Fibroblast of lung (primary cell): Measurements from ENCODE around the gene SPTA1. TPM values are rescaled to one million over a fixed set of nuclear protein-coding genes. Genes with fewer than 3 reads are reported as not detected.

Experiments
- DNase-seq, 2 donors: peaks; one replicate each; pipeline versions ENCODE4 v3.0.0 to v3.0.0-alpha.2; 2010; ENCODE audit warnings: low read depth in 2 of 2
- H2AFZ ChIP-seq: 2 replicates; pipeline ENCODE4 v1.5.1; 2012; ENCODE audit warnings: low read length, control low read depth, inconsistent platforms
- H3K27ac ChIP-seq: 2 replicates; pipeline ENCODE4 v1.5.1; 2011; ENCODE audit warnings: low read length, control low read depth; ENCODE audit not compliant: insufficient read depth
- H3K27me3 ChIP-seq: 2 replicates; pipeline ENCODE4 v1.5.1; 2011; ENCODE audit warnings: mild to moderate bottlenecking, low read length; ENCODE audit not compliant: control insufficient read depth, insufficient read depth
- H3K36me3 ChIP-seq: 2 replicates; pipeline ENCODE4 v1.5.1; 2011; ENCODE audit warnings: low read length; ENCODE audit not compliant: control insufficient read depth, insufficient read depth
- H3K4me1 ChIP-seq: 2 replicates; pipeline ENCODE4 v1.5.1; 2011; ENCODE audit warnings: low read length; ENCODE audit not compliant: control insufficient read depth, insufficient read depth; ENCODE audit errors: extremely low read depth
- H3K4me2 ChIP-seq: 2 replicates; pipeline ENCODE4 v1.5.1; 2011; ENCODE audit warnings: low read length, control low read depth; ENCODE audit not compliant: insufficient read depth; ENCODE audit errors: extremely low read depth
- H3K4me3 ChIP-seq, 4 experiments: fragments of 200-600 bp in 1 of 4; sonication (generic) in 1 of 4; replicated peaks in 1 of 4; 2 replicates each; pipeline ENCODE4 v1.5.1; 2011 to 2016; ENCODE audit warnings: low read length in 4 of 4, low read depth in 3 of 4, mild to moderate bottlenecking in 3 of 4, control low read depth in 2 of 4, inconsistent platforms in 1 of 4, mixed read lengths in 1 of 4; ENCODE audit not compliant: insufficient read depth in 1 of 4; ENCODE audit errors: control extremely low read depth in 1 of 4
- H3K79me2 ChIP-seq: 2 replicates; pipeline ENCODE4 v1.5.1; 2012; ENCODE audit warnings: mild to moderate bottlenecking, low read length, inconsistent platforms; ENCODE audit not compliant: control insufficient read depth, insufficient read depth
- H3K9ac ChIP-seq: 2 replicates; pipeline ENCODE4 v1.5.1; 2011; ENCODE audit warnings: mild to moderate bottlenecking, low read length, control low read depth; ENCODE audit not compliant: insufficient read depth
- H3K9me3 ChIP-seq: 2 replicates; pipeline ENCODE4 v1.5.1; 2012; ENCODE audit warnings: low read depth, low read length; ENCODE audit not compliant: control insufficient read depth, insufficient read depth
- H4K20me1 ChIP-seq: 2 replicates; pipeline ENCODE4 v1.5.1; 2011; ENCODE audit warnings: low read length; ENCODE audit not compliant: control insufficient read depth, insufficient read depth; ENCODE audit errors: extremely low read depth
- EZH2 ChIP-seq: IDR thresholded peaks from 2 replicates; pipeline ENCODE4 v1.5.1; 2012; ENCODE audit warnings: low read length, control low read depth, mild to moderate bottlenecking; ENCODE audit errors: missing control alignments
- polyA plus RNA-seq, 2 donors: library from polyadenylated mRNA; depleted of rRNA in 1 of 2; stranded (reverse) in 1 of 2; unstranded in 1 of 2; fragments of >200 nt; gene quantifications; 2 replicates each; pipeline ENCODE4 v1.2.1, GENCODE V29; 2011 to 2012; ENCODE audit warnings: missing spikeins in 1 of 2
- total RNA-seq: library from RNA; depleted of rRNA; stranded (reverse); fragments of >200 nt; gene quantifications from 2 replicates; pipeline ENCODE4 v1.2.1, GENCODE V29; 2014
- TF ChIP-seq, protein P1 (sequence below), 2 donors: IDR thresholded peaks in 1 of 2; conservative IDR thresholded peaks in 1 of 2; 1 replicate in 1 of 2; 2 replicates in 1 of 2; pipeline ENCODE4 v1.5.1; 2011 to 2012; ENCODE audit warnings: low read length in 2 of 2, control low read depth in 1 of 2, inconsistent platforms in 1 of 2, low read depth in 1 of 2, mild to moderate bottlenecking in 1 of 2

SPTA1 gene
- total and polyA plus RNA-seq, 2 donors (not counting 1 experiment from before 2014, with no cell fraction given): 0.07 to 0.17 TPM

DNA sequence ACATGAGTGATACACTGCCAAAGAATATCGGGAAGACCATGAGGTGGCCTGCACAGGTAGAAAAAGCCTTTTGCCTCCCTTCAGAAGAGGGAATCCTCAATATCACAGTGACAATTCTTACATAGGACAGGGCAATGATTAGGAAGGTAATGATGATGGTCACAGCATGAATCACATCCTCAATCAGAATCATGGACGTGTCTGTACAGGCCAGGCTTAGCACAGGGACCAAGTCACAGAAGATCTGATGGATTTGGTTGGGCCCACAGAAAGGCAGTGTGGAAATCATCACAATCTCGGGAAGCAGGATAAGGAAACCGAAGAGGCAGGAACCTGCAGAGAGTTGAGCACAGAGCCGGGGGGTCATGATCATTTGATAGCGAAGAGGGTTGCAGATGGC is 30.8 kb upstream of the SPTA1 start:
- H2AFZ ChIP-seq: no peak overlapping the region
- no peak for TF ChIP-seq EZH2
- TF ChIP-seq, protein P1, sequence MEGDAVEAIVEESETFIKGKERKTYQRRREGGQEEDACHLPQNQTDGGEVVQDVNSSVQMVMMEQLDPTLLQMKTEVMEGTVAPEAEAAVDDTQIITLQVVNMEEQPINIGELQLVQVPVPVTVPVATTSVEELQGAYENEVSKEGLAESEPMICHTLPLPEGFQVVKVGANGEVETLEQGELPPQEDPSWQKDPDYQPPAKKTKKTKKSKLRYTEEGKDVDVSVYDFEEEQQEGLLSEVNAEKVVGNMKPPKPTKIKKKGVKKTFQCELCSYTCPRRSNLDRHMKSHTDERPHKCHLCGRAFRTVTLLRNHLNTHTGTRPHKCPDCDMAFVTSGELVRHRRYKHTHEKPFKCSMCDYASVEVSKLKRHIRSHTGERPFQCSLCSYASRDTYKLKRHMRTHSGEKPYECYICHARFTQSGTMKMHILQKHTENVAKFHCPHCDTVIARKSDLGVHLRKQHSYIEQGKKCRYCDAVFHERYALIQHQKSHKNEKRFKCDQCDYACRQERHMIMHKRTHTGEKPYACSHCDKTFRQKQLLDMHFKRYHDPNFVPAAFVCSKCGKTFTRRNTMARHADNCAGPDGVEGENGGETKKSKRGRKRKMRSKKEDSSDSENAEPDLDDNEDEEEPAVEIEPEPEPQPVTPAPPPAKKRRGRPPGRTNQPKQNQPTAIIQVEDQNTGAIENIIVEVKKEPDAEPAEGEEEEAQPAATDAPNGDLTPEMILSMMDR (conservative IDR thresholded peaks at IDR 0.05 in 1 of 2, IDR thresholded peaks at IDR 0.05 in 1 of 2; ENCODE audit: low read depth in 1 of 2, low read length in 2 of 2): no peak
- no peak overlapping the region for H3K4me3 ChIP-seq
- DNase-seq: no peak
- no peak overlapping the region for H3K27ac ChIP-seq
- no peaks in the 10 kb centered on the region for H4K20me1 ChIP-seq
- H3K9me3 ChIP-seq: no peaks in the 10 kb centered on the region
- no peaks in the 10 kb centered on the region for H3K36me3 ChIP-seq
- H3K9ac ChIP-seq: no peak overlapping the region
- H3K27me3 ChIP-seq: no peaks in the 10 kb centered on the region
- no peaks in the 10 kb centered on the region for H3K4me1 ChIP-seq
- no peak overlapping the region for H3K4me2 ChIP-seq
- H3K79me2 ChIP-seq: no peaks in the 10 kb centered on the region

DNA sequence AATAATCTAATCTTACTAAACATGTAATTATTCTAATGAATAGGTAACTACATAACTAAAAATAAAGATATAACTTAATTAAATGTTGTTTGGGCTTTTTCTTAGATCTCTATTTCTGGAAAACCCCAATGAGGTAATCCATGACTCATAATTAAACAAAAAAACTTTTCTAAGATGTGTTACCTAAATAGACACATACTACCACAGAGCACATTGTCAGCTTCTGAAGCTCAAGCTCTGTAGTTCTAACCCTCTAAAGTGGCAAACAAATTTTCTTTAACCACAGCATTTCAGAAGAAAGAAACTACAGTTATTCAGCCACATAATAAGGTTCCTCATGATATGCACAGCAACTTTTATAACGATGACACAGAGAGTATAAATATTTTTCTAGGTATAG is 29.8 kb upstream of the SPTA1 start:
- no peak for DNase-seq
- H2AFZ ChIP-seq: no peak overlapping the region
- TF ChIP-seq, protein P1 (conservative IDR thresholded peaks at IDR 0.05 in 1 of 2, IDR thresholded peaks at IDR 0.05 in 1 of 2; ENCODE audit: low read depth in 1 of 2, low read length in 2 of 2): no peak
- TF ChIP-seq EZH2: no peak
- H3K9ac ChIP-seq: no peak overlapping the region
- no peaks in the 10 kb centered on the region for H3K9me3 ChIP-seq
- no peaks in the 10 kb centered on the region for H3K27me3 ChIP-seq
- H3K4me1 ChIP-seq: no peaks in the 10 kb centered on the region
- H4K20me1 ChIP-seq: no peaks in the 10 kb centered on the region
- H3K4me3 ChIP-seq: no peak overlapping the region
- no peaks in the 10 kb centered on the region for H3K36me3 ChIP-seq
- H3K4me2 ChIP-seq: no peak overlapping the region
- H3K27ac ChIP-seq: no peak overlapping the region
- H3K79me2 ChIP-seq: no peaks in the 10 kb centered on the region

DNA sequence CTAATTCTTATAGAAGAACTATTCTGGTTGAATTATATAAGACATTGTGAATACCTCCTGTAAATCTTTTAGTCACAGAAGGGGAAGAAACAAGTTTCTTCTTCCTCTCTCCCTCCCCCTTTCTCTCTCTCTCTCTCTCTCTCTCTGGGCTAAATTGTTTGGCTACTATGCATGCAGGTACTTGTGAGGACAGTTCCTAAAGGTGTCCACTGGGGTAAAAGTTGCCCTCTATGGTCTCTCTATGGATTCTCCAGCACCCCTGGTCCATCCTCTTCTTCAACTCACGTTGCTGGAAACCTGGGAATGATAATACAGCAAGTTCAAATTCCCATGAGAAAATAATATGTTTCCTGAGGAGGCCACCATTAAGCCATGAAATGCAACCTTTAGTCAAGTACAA is 28.2 kb upstream of the SPTA1 start:
- Histone ChIP-seq H3K4me1 (no peaks in the 10 kb centered on the region), H3K4me2 (no peak overlapping the region), H3K79me2 (no peaks in the 10 kb centered on the region), H3K36me3 (no peaks in the 10 kb centered on the region), H3K4me3 (no peak overlapping the region), H3K9me3 (no peaks in the 10 kb centered on the region), H3K27me3 (no peaks in the 10 kb centered on the region), H4K20me1 (no peaks in the 10 kb centered on the region), H3K9ac (no peak overlapping the region), H3K27ac (no peak overlapping the region), H2AFZ (no peak overlapping the region)
- no peak for DNase-seq
- TF ChIP-seq, protein P1 (conservative IDR thresholded peaks at IDR 0.05 in 1 of 2, IDR thresholded peaks at IDR 0.05 in 1 of 2; ENCODE audit: low read depth in 1 of 2, low read length in 2 of 2): no peak
- TF ChIP-seq EZH2: no peak
